ENCODE data around the gene TESK1. TPM values are rescaled to one million over a fixed set of nuclear protein-coding genes. Genes with fewer than 3 reads are reported as not detected.
"Not testable (repeated sequence)": the region's sequence is repeated elsewhere in the genome, so short reads cannot be mapped to it uniquely, and the experiment has no call there.

TESK1 gene
- total and polyA plus RNA-seq, 4 donors: 3.7 to 12.5 (median 6.8) TPM

DNA sequence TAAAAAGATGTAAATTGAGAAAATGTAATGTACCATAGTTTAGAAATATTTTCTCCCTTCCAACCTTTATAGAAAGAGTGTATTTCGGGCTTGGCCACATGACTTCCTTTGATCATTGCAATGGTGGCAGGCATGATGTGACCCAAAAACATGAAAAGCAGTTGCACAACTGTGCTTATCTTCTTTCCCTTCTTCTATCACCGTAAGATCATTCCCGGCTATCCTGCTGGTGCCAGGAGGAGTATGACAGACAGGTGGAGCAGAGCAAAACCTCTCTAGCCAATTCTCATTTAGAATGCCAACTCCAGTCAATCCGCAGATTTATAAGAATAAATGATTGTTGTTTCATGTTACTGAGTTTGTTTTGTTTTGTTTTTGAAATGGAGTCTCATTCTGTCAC lies 10.6 kb upstream of the TESK1 start:
- peaks cover 0 to 2% (median under 1%) of the 10 kb centered on the region in 4 donors for H3K4me1 ChIP-seq (ENCODE audit: control insufficient read depth in 4 of 4, insufficient read depth in 4 of 4, low read length in 3 of 4)

GRCh38 chr9:35596907-35597306 lies 8.2 kb upstream of the TESK1 start:
- DNase-seq (ENCODE audit: low spot score); H3K9me3 ChIP-seq (ENCODE audit: control insufficient read depth in 4 of 4, low read length in 3 of 4); H3K9ac ChIP-seq (ENCODE audit: low read depth in 1 of 2, low read length in 2 of 2); H3K36me3 ChIP-seq (ENCODE audit: control insufficient read depth in 4 of 4, insufficient read depth in 3 of 4, low read depth in 1 of 4, low read length in 3 of 4); H3K27ac ChIP-seq (ENCODE audit: low read depth in 1 of 2, low read length in 2 of 2); H3K4me3 ChIP-seq (ENCODE audit: low read depth in 1 of 3, low read length in 3 of 3); H3K27me3 ChIP-seq (ENCODE audit: control insufficient read depth in 4 of 4, insufficient read depth in 4 of 4, low read length in 3 of 4); H3K4me1 ChIP-seq (ENCODE audit: control insufficient read depth in 4 of 4, insufficient read depth in 4 of 4, low read length in 3 of 4): not testable (repeated sequence)
- WGBS: 88% methylated on average over 2 of the region's 2 CpGs

More for the DNA sequence above, 10.6 kb upstream of the TESK1 start:
- no peak for DNase-seq (ENCODE audit: low spot score)
- no peak overlapping the region for H3K9ac ChIP-seq (ENCODE audit: low read depth in 1 of 2, low read length in 2 of 2)
- no peak overlapping the region for H3K4me3 ChIP-seq (ENCODE audit: low read depth in 1 of 3, low read length in 3 of 3)
- WGBS: 74% methylated on average over 4 of the region's 4 CpGs
- no peak overlapping the region for H3K27ac ChIP-seq (ENCODE audit: low read depth in 1 of 2, low read length in 2 of 2)
- TF ChIP-seq FOXA1 (IDR thresholded peaks at IDR 0.05) (no peak), RXRA (IDR thresholded peaks at IDR 0.05) (no peak), JUND (IDR thresholded peaks at IDR 0.05) (no peak)
- TF ChIP-seq, protein P1, sequence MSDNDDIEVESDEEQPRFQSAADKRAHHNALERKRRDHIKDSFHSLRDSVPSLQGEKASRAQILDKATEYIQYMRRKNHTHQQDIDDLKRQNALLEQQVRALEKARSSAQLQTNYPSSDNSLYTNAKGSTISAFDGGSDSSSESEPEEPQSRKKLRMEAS (IDR thresholded peaks at IDR 0.05): no peak
- H3K9me3 ChIP-seq (ENCODE audit: control insufficient read depth in 4 of 4, low read length in 3 of 4): peaks cover 0 to 3% (median 2%) of the 10 kb centered on the region in 4 donors
- no peaks in the 10 kb centered on the region for H3K36me3 ChIP-seq (ENCODE audit: control insufficient read depth in 4 of 4, insufficient read depth in 3 of 4, low read depth in 1 of 4, low read length in 3 of 4)
- H3K27me3 ChIP-seq (ENCODE audit: control insufficient read depth in 4 of 4, insufficient read depth in 4 of 4, low read length in 3 of 4): no peaks in the 10 kb centered on the region

- Histone ChIP-seq H3K27ac (ENCODE audit: low read depth in 1 of 2, low read length in 2 of 2) (no peak overlapping the region), H3K4me3 (ENCODE audit: low read depth in 1 of 3, low read length in 3 of 3) (no peak overlapping the region), H3K36me3 (ENCODE audit: control insufficient read depth in 4 of 4, insufficient read depth in 3 of 4, low read depth in 1 of 4, low read length in 3 of 4) (no peaks in the 10 kb centered on the region), H3K4me1 (ENCODE audit: control insufficient read depth in 4 of 4, insufficient read depth in 4 of 4, low read length in 3 of 4) (peaks cover 0 to 15% (median 6%) of the 10 kb centered on the region in 4 donors), H3K9me3 (ENCODE audit: control insufficient read depth in 4 of 4, low read length in 3 of 4) (peaks cover 0 to 1% (median 0%) of the 10 kb centered on the region in 4 donors), H3K9ac (ENCODE audit: low read depth in 1 of 2, low read length in 2 of 2) (no peak overlapping the region), H3K27me3 (ENCODE audit: control insufficient read depth in 4 of 4, insufficient read depth in 4 of 4, low read length in 3 of 4) (no peaks in the 10 kb centered on the region)
- WGBS: 89% methylated on average over 11 of the region's 11 CpGs
- TF ChIP-seq EGR1 (IDR thresholded peaks at IDR 0.05; ENCODE audit: low read depth in 2 of 2) (no peak), HNF4G (IDR thresholded peaks at IDR 0.05) (no peak), TAF1 (conservative IDR thresholded peaks at IDR 0.05) (no peak), JUND (IDR thresholded peaks at IDR 0.05) (no peak), RAD21 (IDR thresholded peaks at IDR 0.05) (no peak), FOXA1 (IDR thresholded peaks at IDR 0.05) (no peak), RXRA (IDR thresholded peaks at IDR 0.05) (no peak), NR2F2 (IDR thresholded peaks at IDR 0.05) (no peak), CTCF (IDR thresholded peaks at IDR 0.05; ENCODE audit: low read depth, low read length, missing input control) (no peak), REST (IDR thresholded peaks at IDR 0.05) (no peak), GABPA (IDR thresholded peaks at IDR 0.05 in 1 of 2, conservative IDR thresholded peaks at IDR 0.05 in 1 of 2) (no peak), ZBTB33 (IDR thresholded peaks at IDR 0.05) (no peak), HNF4A (conservative IDR thresholded peaks at IDR 0.05) (no peak), YY1 (IDR thresholded peaks at IDR 0.05) (no peak), FOXA2 (IDR thresholded peaks at IDR 0.05) (no peak), SP1 (IDR thresholded peaks at IDR 0.05) (no peak)
- TF ChIP-seq, protein P2, sequence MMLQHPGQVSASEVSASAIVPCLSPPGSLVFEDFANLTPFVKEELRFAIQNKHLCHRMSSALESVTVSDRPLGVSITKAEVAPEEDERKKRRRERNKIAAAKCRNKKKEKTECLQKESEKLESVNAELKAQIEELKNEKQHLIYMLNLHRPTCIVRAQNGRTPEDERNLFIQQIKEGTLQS (IDR thresholded peaks at IDR 0.05): no peak
- TF ChIP-seq, protein P1 (IDR thresholded peaks at IDR 0.05): no peak
- DNase-seq (ENCODE audit: low spot score): no peak
Observed at GRCh38 chr9:35598866-35599590, 6.0 kb upstream of the TESK1 start.
